Uterus (tissue), 4 donors: Measurements from ENCODE around the gene TTLL7. TPM values are rescaled to one million over a fixed set of nuclear protein-coding genes. Genes with fewer than 3 reads are reported as not detected.

Experiments
- DNase-seq, 2 donors: peaks; one replicate each; pipeline ENCODE4 v3.0.0-alpha.2; 2019 to 2020
- H3K27ac ChIP-seq, 2 donors: fragments of 200-600 bp; sonication (generic); 1 replicate in 1 of 2; 2 replicates in 1 of 2; pipeline ENCODE4 v1.5.1; 2016 to 2018
- H3K27me3 ChIP-seq, 2 donors: fragments of 200-600 bp; sonication (generic); one replicate each; pipeline ENCODE4 v1.5.1; 2018 to 2019; ENCODE audit warnings: control low read depth in 1 of 2
- H3K36me3 ChIP-seq, 2 donors: fragments of 200-600 bp; sonication (generic); one replicate each; pipeline ENCODE4 v1.5.1; 2019; ENCODE audit warnings: control low read depth in 1 of 2
- H3K4me1 ChIP-seq, 2 donors: fragments of 200-600 bp; sonication (generic); one replicate each; pipeline ENCODE4 v1.5.1; 2018 to 2019; ENCODE audit warnings: control low read depth in 1 of 2
- H3K4me3 ChIP-seq, 2 donors: fragments of 200-600 bp; sonication (generic); 1 replicate in 1 of 2; 2 replicates in 1 of 2; pipeline ENCODE4 v1.5.1; 2018 to 2019; ENCODE audit warnings: mild to moderate bottlenecking in 1 of 2
- H3K9me3 ChIP-seq, 2 donors: fragments of 200-600 bp; sonication (generic); one replicate each; pipeline ENCODE4 v1.5.1; 2019; ENCODE audit warnings: control low read depth in 1 of 2
- POLR2A ChIP-seq, 2 donors: fragments of 450-650 bp; IDR thresholded peaks; one replicate each; pipeline ENCODE4 v1.6.1; 2016; ENCODE audit warnings: antibody characterized with exemption in 2 of 2, mild to moderate bottlenecking in 1 of 2, moderate library complexity in 1 of 2
- intact Hi-C: fragments of 100-400 bp; cut with DNase I; formaldehyde crosslinking; loops from one replicate; pipeline ENCODE4 v1.15.1; 2023; ENCODE audit warnings: low total_unique reads
- total RNA-seq, 4 donors: library from RNA; depleted of rRNA in 3 of 4; stranded (reverse); fragments of >200 nt in 3 of 4; gene quantifications; one replicate each; pipeline versions ENCODE4 v1.1.0 to v1.2.4, GENCODE V29; 2014 to 2023
- TF ChIP-seq, protein P1 (sequence below), 4 experiments: fragments of 200-600 bp in 2 of 4; fragments of 450-650 bp in 2 of 4; sonication (generic) in 2 of 4; IDR thresholded peaks; one replicate each; pipeline ENCODE4 v1.5.1; 2016 to 2019; ENCODE audit warnings: antibody characterized with exemption in 4 of 4, mild to moderate bottlenecking in 2 of 4, moderate library complexity in 1 of 4
- donor health status: DM: yes; HTN: yes; CAD: no.

The TTLL7 gene
- total RNA-seq, 4 donors from 2014 or later, result 16.2 to 61.0 (median 34.1) TPM

DNA sequence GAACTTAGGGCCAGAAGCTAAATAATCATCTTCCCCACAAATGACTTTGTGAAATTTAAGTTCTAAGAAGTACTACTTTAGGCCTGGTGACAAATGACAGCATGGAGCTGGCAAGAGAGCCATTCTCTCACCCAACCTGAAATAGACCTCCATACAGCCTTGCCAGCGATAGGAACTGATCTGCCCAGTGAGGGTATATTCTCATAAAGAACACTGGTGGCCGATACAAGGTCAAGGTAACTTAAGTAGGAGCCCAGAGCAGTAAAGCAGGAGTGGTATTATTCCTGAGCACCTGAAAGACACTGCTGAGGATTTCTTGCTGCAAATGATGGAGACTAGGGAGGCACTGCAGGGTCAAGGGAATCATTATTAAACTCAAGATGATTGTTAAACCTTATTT, 2.6 kb upstream of the TTLL7 start:
- H3K4me3 ChIP-seq, result no peak overlapping the region
- no peak overlapping the region for H3K27ac ChIP-seq
- no peaks in the 10 kb centered on the region for H3K9me3 ChIP-seq
- TF ChIP-seq POLR2A (IDR thresholded peaks at IDR 0.05), result no peak
- TF ChIP-seq, protein P1, sequence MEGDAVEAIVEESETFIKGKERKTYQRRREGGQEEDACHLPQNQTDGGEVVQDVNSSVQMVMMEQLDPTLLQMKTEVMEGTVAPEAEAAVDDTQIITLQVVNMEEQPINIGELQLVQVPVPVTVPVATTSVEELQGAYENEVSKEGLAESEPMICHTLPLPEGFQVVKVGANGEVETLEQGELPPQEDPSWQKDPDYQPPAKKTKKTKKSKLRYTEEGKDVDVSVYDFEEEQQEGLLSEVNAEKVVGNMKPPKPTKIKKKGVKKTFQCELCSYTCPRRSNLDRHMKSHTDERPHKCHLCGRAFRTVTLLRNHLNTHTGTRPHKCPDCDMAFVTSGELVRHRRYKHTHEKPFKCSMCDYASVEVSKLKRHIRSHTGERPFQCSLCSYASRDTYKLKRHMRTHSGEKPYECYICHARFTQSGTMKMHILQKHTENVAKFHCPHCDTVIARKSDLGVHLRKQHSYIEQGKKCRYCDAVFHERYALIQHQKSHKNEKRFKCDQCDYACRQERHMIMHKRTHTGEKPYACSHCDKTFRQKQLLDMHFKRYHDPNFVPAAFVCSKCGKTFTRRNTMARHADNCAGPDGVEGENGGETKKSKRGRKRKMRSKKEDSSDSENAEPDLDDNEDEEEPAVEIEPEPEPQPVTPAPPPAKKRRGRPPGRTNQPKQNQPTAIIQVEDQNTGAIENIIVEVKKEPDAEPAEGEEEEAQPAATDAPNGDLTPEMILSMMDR (IDR thresholded peaks at IDR 0.05), result no peak
- no peak for DNase-seq
- intact Hi-C loops, result loop anchor here (10.0 kb wide), 1 partner anchor 73 kb away; no protein-coding TSS in a partner anchor
- no peaks in the 10 kb centered on the region for H3K36me3 ChIP-seq
- no peaks in the 10 kb centered on the region for H3K4me1 ChIP-seq
- H3K27me3 ChIP-seq, result no peaks in the 10 kb centered on the region

DNA sequence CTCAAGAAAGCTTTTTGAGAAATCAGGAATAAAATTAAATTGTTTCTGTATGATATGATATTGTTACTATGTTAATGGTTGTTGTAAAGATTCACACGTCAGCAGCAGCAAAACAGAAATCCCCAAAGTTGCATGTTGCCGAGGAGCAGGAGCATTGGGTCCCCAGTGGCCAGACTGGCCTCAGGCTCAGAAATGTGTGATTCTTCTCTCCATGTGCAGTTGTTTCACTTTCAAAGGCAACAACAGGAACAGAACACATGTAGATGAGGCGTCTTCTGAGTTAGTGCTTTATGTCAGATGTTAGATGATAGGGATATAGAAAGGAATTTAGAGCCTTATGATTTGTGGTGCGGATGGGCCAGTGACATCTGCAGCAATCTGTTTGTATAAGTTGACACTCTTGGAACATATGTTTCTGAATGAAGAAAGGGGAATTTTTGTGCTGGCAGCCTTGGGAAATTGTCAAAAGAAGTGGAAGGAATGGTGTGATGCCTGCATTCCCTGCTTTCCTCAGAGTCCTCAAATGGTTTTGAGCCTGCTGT, 2.1 kb upstream of the TTLL7 start:
- Histone ChIP-seq H3K27ac (no peak overlapping the region), H3K27me3 (no peaks in the 10 kb centered on the region), H3K36me3 (no peaks in the 10 kb centered on the region), H3K4me3 (no peak overlapping the region), H3K9me3 (no peaks in the 10 kb centered on the region), H3K4me1 (no peaks in the 10 kb centered on the region)
- no peak for DNase-seq
- intact Hi-C loops, result loop anchor here (10.0 kb wide), 1 partner anchor 74 kb away; no protein-coding TSS in a partner anchor
- TF ChIP-seq POLR2A (IDR thresholded peaks at IDR 0.05), result no peak
- TF ChIP-seq, protein P1 (IDR thresholded peaks at IDR 0.05), result no peak

DNA sequence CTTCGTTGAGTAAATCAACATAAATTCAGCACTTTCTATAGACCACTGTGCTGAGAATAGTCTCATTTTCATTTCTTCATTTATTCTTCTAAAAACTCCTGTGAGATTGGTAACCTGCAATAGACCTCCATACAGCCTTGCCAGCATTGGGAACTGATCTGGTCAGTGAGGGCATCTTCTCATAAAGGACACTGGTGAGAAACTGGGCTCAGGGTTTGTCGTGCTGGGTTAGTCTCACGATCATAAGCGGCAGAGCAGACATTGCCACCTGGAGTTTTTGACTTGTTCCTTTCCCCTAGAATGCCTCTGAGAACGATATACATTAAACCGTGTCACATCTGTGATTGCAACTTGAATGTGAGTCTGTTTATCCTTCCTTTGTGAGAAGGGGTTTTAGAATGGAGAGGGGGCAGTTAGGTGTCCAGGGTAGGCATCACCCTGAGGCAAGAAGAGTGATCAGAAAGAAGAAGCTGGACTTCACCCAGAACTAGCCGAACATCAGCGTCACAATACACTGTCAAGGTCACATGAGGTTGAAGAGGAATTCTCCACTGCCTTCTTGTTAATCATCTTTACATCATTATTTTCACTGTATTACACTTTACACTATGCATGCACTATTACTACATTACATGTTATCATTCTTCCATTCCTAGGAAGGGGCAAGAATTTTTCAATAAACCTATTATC, 1.4 kb upstream of the TTLL7 start:
- no peaks in the 10 kb centered on the region for H3K9me3 ChIP-seq
- TF ChIP-seq POLR2A (IDR thresholded peaks at IDR 0.05), result no peak
- TF ChIP-seq, protein P1 (IDR thresholded peaks at IDR 0.05), result no peak
- no peaks in the 10 kb centered on the region for H3K4me1 ChIP-seq
- H3K27ac ChIP-seq, result peak overlapping the region in 1 of 2 donors; percentile 83
- no peaks in the 10 kb centered on the region for H3K27me3 ChIP-seq
- intact Hi-C loops, result loop anchor here (10.0 kb wide), 1 partner anchor 74 kb away; no protein-coding TSS in a partner anchor
- H3K36me3 ChIP-seq, result no peaks in the 10 kb centered on the region
- no peak for DNase-seq
- no peak overlapping the region for H3K4me3 ChIP-seq

DNA sequence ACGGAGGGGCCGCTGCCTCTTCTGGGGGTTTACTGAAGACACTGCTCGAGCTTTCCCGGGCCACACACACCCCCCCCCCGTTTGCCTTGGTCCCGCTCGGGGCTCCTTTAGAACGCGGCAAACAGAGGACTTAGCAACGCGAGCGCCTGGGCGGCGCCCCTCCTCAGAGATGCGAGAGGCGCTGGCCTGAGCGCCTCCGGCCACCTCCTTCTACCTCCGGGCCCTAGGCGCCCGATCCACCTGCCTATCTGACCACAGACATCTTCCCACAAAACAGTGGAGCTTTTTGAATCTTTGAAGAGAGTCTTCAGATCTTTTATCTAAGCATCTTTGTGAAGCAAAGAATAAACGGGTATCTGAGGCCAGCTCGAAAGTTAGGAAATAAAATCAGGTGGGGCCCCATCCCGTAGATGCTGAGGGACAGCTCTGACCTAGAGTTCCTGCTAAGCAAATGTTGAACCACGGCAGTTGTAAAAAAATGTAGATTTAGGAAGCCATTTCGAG, 436 bp upstream of the TTLL7 start:
- Histone ChIP-seq H3K36me3 (no peaks in the 10 kb centered on the region), H3K9me3 (no peaks in the 10 kb centered on the region), H3K4me1 (no peaks in the 10 kb centered on the region), H3K27ac (peak overlapping the region; percentile 74 to 83), H3K4me3 (peak overlapping the region; percentile 61 to 64), H3K27me3 (no peaks in the 10 kb centered on the region)
- intact Hi-C loops, result no loop called here
- DNase-seq, result peak; percentile 68 to 70
- peak; percentile 19 to 29 for TF ChIP-seq POLR2A (IDR thresholded peaks at IDR 0.05)
- TF ChIP-seq, protein P1 (IDR thresholded peaks at IDR 0.05), result no peak

DNA sequence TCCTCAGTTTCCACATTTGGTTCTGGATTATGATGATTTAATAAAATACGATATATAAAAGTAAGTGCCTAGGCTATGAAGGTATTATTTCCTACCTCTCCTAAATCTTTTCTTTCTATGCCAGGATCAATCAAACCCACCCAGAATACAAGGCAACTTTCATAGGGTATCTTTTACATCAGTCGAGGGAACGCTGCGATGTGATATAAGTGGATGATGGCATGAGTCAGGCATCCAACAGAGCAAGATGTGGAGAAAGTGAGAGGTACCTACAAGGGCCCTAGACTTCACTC, 781 bp downstream of the TTLL7 start:
- Histone ChIP-seq H3K27ac (peak overlapping the region; percentile 74 to 83), H3K36me3 (no peaks in the 10 kb centered on the region), H3K4me1 (no peaks in the 10 kb centered on the region), H3K9me3 (no peaks in the 10 kb centered on the region), H3K27me3 (no peaks in the 10 kb centered on the region), H3K4me3 (peak overlapping the region; percentile 61 to 64)
- DNase-seq, result no peak
- TF ChIP-seq POLR2A (IDR thresholded peaks at IDR 0.05), result no peak
- intact Hi-C loops, result no loop called here
